ENCODE results near the gene GPC1. TPM values are rescaled to one million over a fixed set of nuclear protein-coding genes. Genes with fewer than 3 reads are reported as not detected.

The GPC1 gene
- total and polyA plus RNA-seq, 5 donors from 2014 or later: 0.06 to 0.91 (median 0.39) TPM

DNA sequence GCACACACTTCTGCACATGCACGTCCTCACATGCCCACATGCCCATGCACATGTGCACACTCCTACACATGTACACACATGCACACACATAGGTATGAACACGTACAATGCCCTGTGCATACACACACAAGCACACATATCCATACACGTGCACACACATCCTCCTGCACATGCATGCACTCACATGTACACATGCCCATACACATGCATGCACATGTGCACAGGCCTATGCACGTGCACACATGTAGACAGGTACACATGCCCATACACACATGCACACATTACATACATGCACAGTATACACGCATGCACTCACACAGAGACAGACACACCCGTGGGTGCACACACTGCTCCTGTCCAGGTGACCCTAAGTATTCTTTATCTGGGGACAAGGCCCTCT lies 34.3 kb downstream of the GPC1 start:
- H3K4me1 ChIP-seq (ENCODE audit: control insufficient read depth, insufficient read depth, low read length, poor library complexity, severe bottlenecking): no peaks in the 10 kb centered on the region
- Mint-ChIP-seq H3K4me3 (no peak overlapping the region), H3K36me3 (peaks cover 15% of the 10 kb centered on the region), H3K9me3 (peaks cover 0 to 20% (median 9%) of the 10 kb centered on the region in 7 donors), H3K27ac (peak overlapping the region in 1 of 3 donors; percentile 26), H3K4me1 (no peaks in the 10 kb centered on the region), H3K27me3 (no peaks in the 10 kb centered on the region)
- no peak overlapping the region for H3K27ac ChIP-seq (ENCODE audit: insufficient read depth, low read length, poor library complexity, severe bottlenecking)
- no peak overlapping the region for H3K4me3 ChIP-seq (ENCODE audit: low read depth, low read length)
- H3K9me3 ChIP-seq (ENCODE audit: control insufficient read depth in 2 of 2, low read length in 2 of 2): peaks cover 9 to 24% of the 10 kb centered on the region in 2 experiments
- ATAC-seq (ENCODE audit: low read depth in 2 of 2) (no peak), DNase-seq (no peak)
- no peaks in the 10 kb centered on the region for H3K36me3 ChIP-seq (ENCODE audit: control insufficient read depth, insufficient read depth, low read length)
- no peaks in the 10 kb centered on the region for H3K27me3 ChIP-seq (ENCODE audit: control insufficient read depth, insufficient read depth, low read length)

DNA sequence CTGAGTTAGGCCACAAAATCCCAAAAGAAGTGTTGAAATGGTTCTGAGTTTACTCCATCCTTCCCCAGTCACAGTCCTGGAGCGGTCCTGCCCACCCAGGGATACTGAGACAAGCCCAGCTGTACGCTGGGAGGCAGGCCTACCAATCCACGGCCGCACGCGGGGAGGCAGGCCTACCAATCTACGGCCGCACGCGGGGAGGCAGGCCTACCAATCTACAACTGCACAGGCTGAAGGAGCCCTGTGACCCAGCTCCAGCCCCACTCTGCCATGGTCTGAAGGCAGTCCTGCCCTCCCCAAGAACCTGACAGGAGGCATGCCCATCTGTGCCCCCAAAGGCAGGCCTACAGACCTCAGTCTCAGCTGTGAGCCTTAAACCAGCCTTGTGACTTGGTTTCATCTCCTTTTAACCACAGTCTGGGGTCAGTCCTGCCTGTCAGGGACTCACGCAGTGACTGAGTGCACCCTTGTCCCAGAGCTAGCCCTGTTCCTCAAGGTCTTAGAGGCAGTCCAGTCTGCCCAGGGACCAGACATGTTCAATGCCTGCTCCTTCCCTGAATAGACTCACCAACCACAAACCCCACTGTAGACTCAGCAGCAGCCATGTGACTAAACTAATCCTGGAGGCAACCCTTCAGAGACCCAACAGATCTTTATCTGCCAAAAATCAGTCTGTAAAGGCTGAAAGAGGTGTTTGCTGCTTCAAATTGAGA lies 36.8 kb downstream of the GPC1 start:
- H3K4me3 ChIP-seq (ENCODE audit: low read depth, low read length): no peak overlapping the region
- no peak overlapping the region for H3K27ac ChIP-seq (ENCODE audit: insufficient read depth, low read length, poor library complexity, severe bottlenecking)
- no peaks in the 10 kb centered on the region for H3K27me3 ChIP-seq (ENCODE audit: control insufficient read depth, insufficient read depth, low read length)
- no peaks in the 10 kb centered on the region for H3K36me3 ChIP-seq (ENCODE audit: control insufficient read depth, insufficient read depth, low read length)
- no peak for ATAC-seq (ENCODE audit: low read depth in 2 of 2)
- peaks cover 15 to 28% of the 10 kb centered on the region in 2 experiments for H3K9me3 ChIP-seq (ENCODE audit: control insufficient read depth in 2 of 2, low read length in 2 of 2)
- peaks cover 0 to 24% (median 12%) of the 10 kb centered on the region in 7 donors for H3K9me3 Mint-ChIP-seq
- no peak overlapping the region for H3K27ac Mint-ChIP-seq
- H3K4me1 Mint-ChIP-seq: peaks cover 0 to 2% (median 0%) of the 10 kb centered on the region in 4 donors
- no peaks in the 10 kb centered on the region for H3K4me1 ChIP-seq (ENCODE audit: control insufficient read depth, insufficient read depth, low read length, poor library complexity, severe bottlenecking)
- DNase-seq: no peak
- H3K36me3 Mint-ChIP-seq: peaks cover 15% of the 10 kb centered on the region
- no peaks in the 10 kb centered on the region for H3K27me3 Mint-ChIP-seq
- H3K4me3 Mint-ChIP-seq: no peak overlapping the region

DNA sequence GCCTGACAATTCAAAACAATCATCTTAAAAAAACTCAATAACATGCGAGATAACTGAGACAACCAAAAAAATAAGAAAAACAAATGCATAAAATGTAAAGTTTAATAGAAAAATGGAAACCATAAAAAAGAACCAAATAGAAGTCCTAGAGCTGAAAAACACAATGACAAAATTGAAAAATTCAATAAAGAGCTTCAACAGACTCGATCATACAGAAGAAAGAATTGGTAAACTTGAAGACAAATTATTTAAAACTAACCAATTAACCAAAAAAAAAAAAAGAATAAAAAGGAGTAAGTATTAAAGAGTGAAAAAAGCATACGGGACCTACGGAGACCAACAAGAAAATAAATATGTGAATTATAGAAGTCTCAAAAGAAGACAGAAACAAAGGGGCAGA lies 37.7 kb downstream of the GPC1 start:
- Histone ChIP-seq H3K9me3 (ENCODE audit: control insufficient read depth in 2 of 2, low read length in 2 of 2) (peaks cover 15 to 28% of the 10 kb centered on the region in 2 experiments), H3K27me3 (ENCODE audit: control insufficient read depth, insufficient read depth, low read length) (no peaks in the 10 kb centered on the region), H3K36me3 (ENCODE audit: control insufficient read depth, insufficient read depth, low read length) (no peaks in the 10 kb centered on the region), H3K27ac (ENCODE audit: insufficient read depth, low read length, poor library complexity, severe bottlenecking) (no peak overlapping the region), H3K4me3 (ENCODE audit: low read depth, low read length) (no peak overlapping the region), H3K4me1 (ENCODE audit: control insufficient read depth, insufficient read depth, low read length, poor library complexity, severe bottlenecking) (no peaks in the 10 kb centered on the region)
- no peak overlapping the region for H3K4me3 Mint-ChIP-seq
- H3K27ac Mint-ChIP-seq: no peak overlapping the region
- H3K4me1 Mint-ChIP-seq: peaks cover 0 to 2% (median 0%) of the 10 kb centered on the region in 4 donors
- H3K27me3 Mint-ChIP-seq: no peaks in the 10 kb centered on the region
- DNase-seq: no peak
- H3K9me3 Mint-ChIP-seq: peaks cover 0 to 24% (median 14%) of the 10 kb centered on the region in 7 donors
- peaks cover 15% of the 10 kb centered on the region for H3K36me3 Mint-ChIP-seq
- no peak for ATAC-seq (ENCODE audit: low read depth in 2 of 2)

DNA sequence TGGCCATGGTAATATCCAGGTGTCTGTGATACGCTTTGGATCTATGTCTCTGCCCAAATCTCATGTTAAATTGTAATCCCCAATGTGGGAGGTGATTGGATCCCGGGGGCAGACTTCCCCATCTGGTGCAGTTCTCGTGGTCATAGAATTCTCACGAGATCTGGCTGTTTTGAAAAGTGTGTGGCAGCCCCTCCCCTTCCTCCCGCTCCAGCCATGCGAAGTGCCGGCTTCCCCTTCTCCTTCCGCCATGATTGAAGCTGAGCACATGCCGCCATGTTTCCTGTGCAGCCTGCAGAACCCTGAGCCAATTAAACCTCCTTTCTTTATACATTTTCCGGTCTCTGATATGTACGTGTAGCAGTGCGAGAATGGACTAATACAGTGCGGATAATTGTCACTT lies 42.5 kb downstream of the GPC1 start:
- H3K4me1 Mint-ChIP-seq: peaks cover 0 to 2% (median 0%) of the 10 kb centered on the region in 4 donors
- peaks cover 10% of the 10 kb centered on the region for H3K36me3 Mint-ChIP-seq
- H3K9me3 Mint-ChIP-seq: peaks cover 0 to 17% (median 11%) of the 10 kb centered on the region in 7 donors
- no peak overlapping the region for H3K27ac ChIP-seq (ENCODE audit: insufficient read depth, low read length, poor library complexity, severe bottlenecking)
- no peaks in the 10 kb centered on the region for H3K27me3 ChIP-seq (ENCODE audit: control insufficient read depth, insufficient read depth, low read length)
- no peak overlapping the region for H3K27ac Mint-ChIP-seq
- no peak overlapping the region for H3K4me3 ChIP-seq (ENCODE audit: low read depth, low read length)
- DNase-seq (no peak), ATAC-seq (ENCODE audit: low read depth in 2 of 2) (no peak)
- H3K4me1 ChIP-seq (ENCODE audit: control insufficient read depth, insufficient read depth, low read length, poor library complexity, severe bottlenecking): no peaks in the 10 kb centered on the region
- peaks cover 15 to 20% of the 10 kb centered on the region in 2 experiments for H3K9me3 ChIP-seq (ENCODE audit: control insufficient read depth in 2 of 2, low read length in 2 of 2)
- H3K36me3 ChIP-seq (ENCODE audit: control insufficient read depth, insufficient read depth, low read length): no peaks in the 10 kb centered on the region
- no peaks in the 10 kb centered on the region for H3K27me3 Mint-ChIP-seq
- H3K4me3 Mint-ChIP-seq: no peak overlapping the region

DNA sequence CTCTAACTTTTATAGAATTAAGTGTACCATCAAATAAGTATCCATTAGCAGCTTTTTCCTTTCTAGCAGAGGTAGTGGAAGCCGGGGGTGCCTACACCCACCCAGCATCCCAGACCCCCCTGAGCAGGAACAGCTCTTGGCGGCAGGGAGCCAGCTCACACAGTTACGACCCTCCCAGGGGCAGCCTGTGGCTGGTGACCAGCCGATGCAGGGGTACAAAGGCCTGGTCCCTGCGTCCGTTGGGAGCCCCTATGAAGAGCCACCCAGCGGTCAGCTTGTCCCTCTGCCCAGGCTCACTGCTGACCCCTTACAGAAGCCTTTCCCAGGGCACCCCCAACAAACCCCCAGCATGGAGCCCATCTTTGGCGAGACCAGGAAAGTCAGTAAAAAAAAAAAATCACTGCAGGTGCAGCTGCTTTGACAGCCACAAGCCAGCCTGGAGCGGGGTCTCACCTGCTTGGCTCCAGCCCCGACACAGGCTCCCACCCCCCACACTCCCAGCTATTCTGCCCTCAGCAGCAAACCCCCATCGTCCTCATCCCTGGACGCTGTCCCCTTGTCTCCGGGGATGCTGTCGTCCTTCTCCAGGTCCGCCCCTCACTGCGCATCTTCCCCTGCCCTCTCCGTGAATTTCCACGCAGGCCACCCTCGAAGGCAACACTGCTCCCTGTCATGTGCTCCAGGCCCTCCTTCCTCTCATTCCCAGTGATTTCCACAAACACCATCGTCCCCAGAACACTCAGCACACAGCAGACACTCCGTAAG lies 43.1 kb downstream of the GPC1 start:
- Mint-ChIP-seq H3K9me3 (peaks cover 0 to 13% (median 6%) of the 10 kb centered on the region in 7 donors), H3K4me1 (peaks cover 0 to 2% (median 0%) of the 10 kb centered on the region in 4 donors), H3K36me3 (peaks cover 8% of the 10 kb centered on the region), H3K27me3 (no peaks in the 10 kb centered on the region), H3K27ac (no peak overlapping the region), H3K4me3 (no peak overlapping the region)
- Histone ChIP-seq H3K4me3 (ENCODE audit: low read depth, low read length) (no peak overlapping the region), H3K4me1 (ENCODE audit: control insufficient read depth, insufficient read depth, low read length, poor library complexity, severe bottlenecking) (no peaks in the 10 kb centered on the region), H3K36me3 (ENCODE audit: control insufficient read depth, insufficient read depth, low read length) (no peaks in the 10 kb centered on the region), H3K9me3 (ENCODE audit: control insufficient read depth in 2 of 2, low read length in 2 of 2) (peaks cover 10 to 14% of the 10 kb centered on the region in 2 experiments), H3K27ac (ENCODE audit: insufficient read depth, low read length, poor library complexity, severe bottlenecking) (no peak overlapping the region), H3K27me3 (ENCODE audit: control insufficient read depth, insufficient read depth, low read length) (no peaks in the 10 kb centered on the region)
- ATAC-seq (ENCODE audit: low read depth in 2 of 2): no peak
- DNase-seq: no peak

DNA sequence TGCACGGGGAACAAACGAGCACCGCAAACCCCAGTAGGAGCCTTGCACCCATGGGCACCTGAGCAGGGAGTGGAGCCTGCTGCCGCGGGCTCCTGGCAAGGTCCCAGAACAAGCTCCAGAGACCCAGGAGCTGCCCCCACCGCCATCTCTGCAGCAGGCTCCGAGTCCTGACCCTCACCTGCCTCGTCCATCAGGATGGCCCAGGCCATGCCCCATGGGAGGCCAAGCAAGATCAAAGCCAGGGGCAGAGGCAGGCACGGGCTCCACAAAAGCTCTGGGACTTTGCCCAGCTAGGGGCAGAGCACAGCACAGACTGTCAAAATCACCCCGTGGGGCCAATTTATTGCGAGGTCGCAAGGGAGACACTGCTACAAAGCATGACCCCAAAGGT lies 43.6 kb downstream of the GPC1 start:
- DNase-seq: no peak
- H3K27ac Mint-ChIP-seq: no peak overlapping the region

DNA sequence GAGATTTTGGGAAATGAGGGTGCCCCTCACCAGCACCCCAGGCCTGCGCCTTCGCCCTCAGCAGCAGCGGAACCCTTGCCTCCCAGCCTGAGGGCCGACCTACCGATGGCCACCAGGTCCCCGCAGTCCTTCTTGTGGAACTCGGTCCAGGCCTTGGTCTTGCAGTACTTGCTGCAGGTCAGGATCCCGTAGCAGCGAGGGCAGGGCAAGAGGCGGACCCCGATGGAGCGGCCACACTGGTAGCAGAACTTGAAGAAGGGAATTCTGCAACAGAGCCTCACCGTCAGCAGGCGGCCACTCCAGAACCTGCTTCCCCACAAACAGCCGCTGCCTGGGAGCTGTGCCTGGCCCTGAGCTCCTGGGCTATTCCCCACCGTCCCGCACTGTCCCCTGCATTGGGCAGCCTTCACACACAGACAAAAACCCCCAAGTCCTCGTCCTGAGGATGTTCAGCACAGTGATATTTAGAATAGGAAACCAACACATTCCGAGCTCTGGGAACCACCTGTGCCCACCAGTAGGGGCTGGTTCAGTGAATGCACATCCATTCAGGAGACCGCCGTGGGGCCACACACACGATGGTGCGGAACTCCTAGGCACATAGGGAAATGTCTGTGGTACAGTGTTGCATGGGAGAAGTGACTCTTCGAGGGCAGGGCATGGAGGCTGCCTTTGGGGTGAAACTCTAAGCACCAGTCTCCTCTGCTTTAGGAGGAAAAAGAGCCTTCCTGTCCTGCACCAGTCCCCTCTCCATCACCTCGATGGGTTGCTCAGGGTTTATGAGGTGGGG lies 45.6 kb downstream of the GPC1 start:
- Histone ChIP-seq H3K9me3 (ENCODE audit: control insufficient read depth in 2 of 2, low read length in 2 of 2) (peaks cover 0 to 5% of the 10 kb centered on the region in 2 experiments), H3K4me1 (ENCODE audit: control insufficient read depth, insufficient read depth, low read length, poor library complexity, severe bottlenecking) (no peaks in the 10 kb centered on the region), H3K4me3 (ENCODE audit: low read depth, low read length) (no peak overlapping the region), H3K27me3 (ENCODE audit: control insufficient read depth, insufficient read depth, low read length) (no peaks in the 10 kb centered on the region), H3K27ac (ENCODE audit: insufficient read depth, low read length, poor library complexity, severe bottlenecking) (no peak overlapping the region), H3K36me3 (ENCODE audit: control insufficient read depth, insufficient read depth, low read length) (no peaks in the 10 kb centered on the region)
- peaks cover 12% of the 10 kb centered on the region for H3K36me3 Mint-ChIP-seq
- ATAC-seq (ENCODE audit: low read depth in 2 of 2) (no peak), DNase-seq (no peak)
- no peaks in the 10 kb centered on the region for H3K27me3 Mint-ChIP-seq
- H3K9me3 Mint-ChIP-seq: peaks cover 0 to 15% (median 4%) of the 10 kb centered on the region in 7 donors
- peak overlapping the region in 1 of 3 donors; percentile 76 for H3K27ac Mint-ChIP-seq
- peaks cover 0 to 2% (median 0%) of the 10 kb centered on the region in 4 donors for H3K4me1 Mint-ChIP-seq
- no peak overlapping the region for H3K4me3 Mint-ChIP-seq

More for the DNA sequence above, 43.6 kb downstream of the GPC1 start:
- no peaks in the 10 kb centered on the region for H3K36me3 ChIP-seq (ENCODE audit: control insufficient read depth, insufficient read depth, low read length)
- no peaks in the 10 kb centered on the region for H3K4me1 ChIP-seq (ENCODE audit: control insufficient read depth, insufficient read depth, low read length, poor library complexity, severe bottlenecking)
- no peak overlapping the region for H3K4me3 Mint-ChIP-seq
- peaks cover 0 to 2% (median 0%) of the 10 kb centered on the region in 4 donors for H3K4me1 Mint-ChIP-seq
- peaks cover 7 to 9% of the 10 kb centered on the region in 2 experiments for H3K9me3 ChIP-seq (ENCODE audit: control insufficient read depth in 2 of 2, low read length in 2 of 2)
- H3K27ac ChIP-seq (ENCODE audit: insufficient read depth, low read length, poor library complexity, severe bottlenecking): no peak overlapping the region
- H3K27me3 ChIP-seq (ENCODE audit: control insufficient read depth, insufficient read depth, low read length): no peaks in the 10 kb centered on the region
- no peak overlapping the region for H3K4me3 ChIP-seq (ENCODE audit: low read depth, low read length)
- no peaks in the 10 kb centered on the region for H3K27me3 Mint-ChIP-seq
- H3K36me3 Mint-ChIP-seq: peaks cover 11% of the 10 kb centered on the region
- H3K9me3 Mint-ChIP-seq: peaks cover 0 to 12% (median 2%) of the 10 kb centered on the region in 7 donors
- ATAC-seq (ENCODE audit: low read depth in 2 of 2): no peak

All from CD4-positive, CD25-positive, alpha-beta regulatory T cell (primary cell).